Activated T-cell treated with anti-CD3 and anti-CD28 coated beads for 24 hours (primary cell): Measurements from ENCODE around the gene CRMP1.

Experiments used
- DNase-seq: peaks from one replicate; pipeline ENCODE4 v3.0.0-alpha.2; 2020; ENCODE audit warnings: low read depth

Gene CRMP1

DNA sequence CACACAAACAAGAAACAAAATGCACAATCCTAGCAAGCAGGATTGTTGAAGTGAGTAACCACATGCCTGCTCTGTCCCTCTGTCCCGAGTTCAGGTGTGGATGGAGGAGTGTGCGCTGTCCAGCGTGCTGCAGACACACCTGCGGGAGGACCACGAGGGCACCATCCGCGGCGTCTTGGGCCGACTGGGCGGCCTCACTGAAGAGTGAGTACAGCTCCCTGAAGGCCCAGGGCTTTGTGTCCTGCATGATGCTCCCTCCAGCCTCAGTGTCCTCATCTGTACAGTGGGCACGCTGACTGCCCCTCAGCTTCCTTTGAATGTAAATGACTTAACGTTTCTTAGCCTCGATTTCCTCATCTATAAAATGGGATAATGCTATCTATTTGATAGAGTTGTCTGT is 99.4 kb downstream of the CRMP1 start:
- no peak for DNase-seq

DNA sequence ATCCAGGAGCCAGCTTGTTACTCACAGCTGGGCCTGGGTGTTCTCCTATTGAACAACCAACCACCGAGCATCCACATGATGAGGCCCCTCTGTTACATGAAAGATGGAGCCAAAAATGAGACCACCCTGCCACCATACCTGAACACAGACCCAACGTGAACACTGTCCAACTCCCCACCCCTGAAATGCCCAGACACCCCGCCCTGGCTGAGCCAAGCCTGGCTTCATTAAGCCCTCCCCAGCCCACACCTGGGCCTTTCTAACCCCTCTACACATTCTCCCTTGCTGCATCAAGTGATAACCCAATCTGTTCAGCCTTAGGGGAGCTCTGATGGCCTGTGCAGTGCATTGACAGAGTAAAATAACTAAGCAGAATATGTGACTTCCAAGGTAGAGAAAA is 101.2 kb downstream of the CRMP1 start:
- no peak for DNase-seq

DNA sequence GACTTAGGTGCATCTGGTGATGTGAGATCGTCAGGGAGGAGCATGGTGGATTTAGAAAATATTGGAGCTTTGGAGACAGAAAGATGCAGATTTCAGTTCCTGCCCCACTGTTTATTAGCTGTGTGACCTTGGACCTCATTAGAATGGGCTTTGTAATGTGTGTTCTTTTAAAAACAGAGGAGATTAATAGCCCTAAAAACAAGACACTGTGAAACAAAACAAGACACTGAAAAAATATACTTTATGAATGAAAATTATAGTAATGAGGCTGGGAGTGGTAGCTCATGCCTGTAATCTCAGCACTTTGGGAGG is 102.4 kb downstream of the CRMP1 start:
- no peak for DNase-seq

DNA sequence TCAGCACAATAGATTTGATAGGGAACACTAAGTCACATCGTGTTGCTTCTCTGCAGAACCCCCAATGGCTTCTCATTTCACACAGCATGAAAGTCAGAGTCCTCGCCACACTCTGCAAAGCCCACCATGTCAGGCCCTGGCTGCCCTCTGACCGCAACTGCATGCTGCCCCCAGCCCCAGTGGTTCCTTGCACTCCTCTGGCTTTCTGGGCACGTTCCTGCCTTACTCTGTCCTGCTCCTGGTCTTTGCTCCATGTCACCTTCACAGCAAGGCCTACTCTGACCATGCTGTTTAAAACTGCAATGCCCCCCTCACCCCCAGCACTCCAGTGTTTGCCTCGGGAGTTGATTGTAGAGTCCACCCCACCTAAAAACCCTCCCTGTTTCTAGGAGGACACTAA is 103.7 kb downstream of the CRMP1 start:
- DNase-seq, result no peak

DNA sequence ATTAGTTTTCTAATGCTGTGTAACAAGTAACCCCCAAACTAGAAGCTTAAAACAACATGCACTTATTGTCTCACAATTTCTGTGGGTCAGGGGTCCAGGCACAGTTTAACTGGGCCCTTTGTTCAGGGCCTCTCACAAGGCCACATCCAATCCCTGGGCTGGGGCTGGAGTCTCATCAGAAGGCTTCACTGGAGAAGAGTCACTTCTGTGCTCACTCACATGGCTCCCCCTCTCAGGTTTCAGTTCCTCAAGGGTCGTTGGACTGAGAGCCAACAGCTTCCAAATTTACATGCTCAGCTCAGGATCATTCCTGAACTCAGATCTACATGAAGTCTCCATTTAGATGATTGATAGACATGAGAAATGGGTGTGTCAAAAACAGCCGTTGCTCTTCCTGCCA is 104.7 kb downstream of the CRMP1 start:
- no peak for DNase-seq

DNA sequence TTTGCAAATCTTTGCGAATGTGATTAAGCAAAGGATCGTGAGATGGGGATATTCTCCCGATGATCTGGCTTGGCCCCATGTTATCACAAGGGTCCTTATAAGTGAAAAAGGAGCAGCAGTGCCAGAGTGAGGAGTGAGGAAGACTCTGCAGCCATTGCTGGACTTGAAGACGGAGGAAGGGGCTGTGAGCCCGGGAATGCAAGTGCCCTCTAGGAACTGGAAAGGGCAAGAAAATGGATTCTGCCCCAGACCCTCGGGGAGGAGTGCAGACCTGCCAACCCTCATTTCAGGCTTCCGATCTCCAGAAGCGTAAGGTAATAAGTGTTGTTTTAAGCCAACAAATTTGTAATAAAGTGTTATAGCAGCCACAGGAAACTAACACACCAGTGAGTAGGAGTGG is 105.6 kb downstream of the CRMP1 start:
- DNase-seq, result no peak

DNA sequence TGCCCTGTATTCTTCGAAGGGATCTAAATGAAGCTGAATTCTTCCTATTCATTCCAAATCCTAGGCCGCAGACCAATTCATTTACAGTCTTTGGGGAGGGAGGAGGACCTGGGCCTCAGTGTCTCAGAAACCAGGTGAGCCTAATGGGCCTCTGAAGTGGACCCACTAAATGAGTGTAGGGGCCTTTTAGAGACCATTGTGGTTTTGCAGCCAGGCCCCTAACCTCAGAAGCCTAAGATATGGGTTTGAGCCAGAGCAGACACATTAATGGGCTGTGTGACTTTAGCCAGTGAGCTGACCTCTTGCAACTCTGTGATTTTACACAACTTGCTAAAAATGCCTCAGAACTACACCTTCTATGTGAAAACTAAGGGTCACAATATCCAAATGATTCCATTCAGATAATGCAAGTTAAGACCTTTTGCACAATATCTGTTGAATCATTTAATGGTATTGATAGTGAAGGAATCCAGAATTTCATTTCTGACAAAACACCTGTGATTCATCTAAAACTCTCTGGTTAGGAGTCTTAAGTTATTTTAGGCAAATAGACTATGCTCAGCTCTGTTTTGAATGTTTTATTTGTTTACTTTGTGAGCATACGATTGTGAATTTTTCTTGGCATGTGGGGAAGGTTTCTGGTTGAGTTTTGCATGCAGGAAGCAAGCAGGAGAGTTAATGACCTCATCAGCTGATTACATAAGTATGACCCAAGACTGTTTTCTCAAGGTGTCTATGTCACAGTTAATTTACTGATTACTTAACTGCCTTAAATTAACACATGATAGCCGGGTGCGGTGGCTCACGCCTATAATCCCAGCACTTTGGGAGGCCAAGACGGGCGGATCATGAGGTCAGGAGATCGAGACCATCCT is 106.8 kb downstream of the CRMP1 start:
- DNase-seq, result no peak

DNA sequence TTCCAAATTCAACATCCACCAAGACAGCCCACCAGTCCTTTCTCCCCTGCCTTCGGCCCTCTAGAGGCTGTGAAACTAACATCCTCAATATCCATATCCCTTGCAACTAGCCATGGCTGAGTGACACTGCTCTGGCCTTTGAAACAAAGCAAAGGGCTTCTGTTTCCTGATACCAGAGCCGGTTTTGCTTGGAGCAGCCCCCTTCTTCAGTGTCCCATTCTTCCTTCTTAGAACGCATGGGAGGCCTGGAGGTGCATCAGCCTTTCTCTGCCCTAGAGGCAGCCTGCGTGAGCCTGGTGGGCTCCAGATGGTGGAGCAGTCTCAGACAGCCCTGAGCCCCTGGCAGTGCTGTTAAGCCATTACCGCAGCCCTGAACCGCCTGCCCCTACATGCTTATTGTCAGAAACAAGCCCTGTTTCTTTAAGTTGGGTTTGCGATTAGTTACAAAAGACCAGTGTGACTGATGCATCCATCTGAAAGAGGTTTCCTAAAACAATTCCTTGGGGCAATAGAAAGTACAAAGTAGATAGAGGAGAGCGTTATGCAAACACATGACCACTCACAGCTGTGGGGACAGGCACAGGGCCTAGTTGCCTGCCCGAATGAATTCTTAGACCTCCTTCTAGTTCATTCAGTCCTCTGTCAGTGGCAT is 107.8 kb downstream of the CRMP1 start:
- DNase-seq, result no peak

DNA sequence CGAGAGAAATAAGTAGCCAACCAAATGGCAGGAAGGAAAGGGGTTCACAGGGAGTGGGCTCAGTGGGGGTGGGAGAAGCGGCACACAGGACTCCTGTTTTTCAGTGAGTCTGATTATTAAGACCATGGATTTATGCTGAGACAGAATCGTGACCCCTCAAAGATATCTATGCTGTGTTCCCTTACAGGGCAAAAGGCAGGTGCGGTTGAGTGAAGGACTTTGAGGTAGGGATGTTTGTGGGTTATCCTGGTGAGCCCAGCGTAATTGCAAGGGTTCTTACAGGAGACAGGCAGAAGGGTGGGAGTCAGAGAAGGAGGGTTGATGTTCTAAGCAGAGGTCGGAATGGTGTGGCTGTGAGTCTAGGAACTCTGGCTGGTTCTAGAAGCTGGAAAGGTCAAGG is 108.9 kb downstream of the CRMP1 start:
- DNase-seq, result no peak

DNA sequence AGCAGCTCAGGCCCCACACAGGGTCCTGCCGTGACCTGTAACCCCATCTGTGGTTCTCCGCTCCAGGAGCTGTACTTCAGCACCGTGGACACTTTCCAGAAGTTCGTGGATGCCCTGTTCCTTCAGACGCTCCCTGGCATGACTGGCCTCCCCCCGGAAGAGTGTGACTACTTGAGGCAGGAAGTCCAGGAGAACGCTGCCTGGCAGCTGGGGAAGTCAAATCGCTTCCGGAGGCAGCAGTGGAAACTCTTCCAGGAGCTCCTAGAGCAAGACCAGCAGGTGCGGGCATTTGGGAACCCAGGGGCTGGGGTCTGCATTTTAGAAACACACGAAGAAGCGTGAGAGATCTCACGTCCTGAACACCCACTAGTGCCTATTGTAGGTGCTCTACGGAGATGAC is 109.4 kb downstream of the CRMP1 start:
- DNase-seq, result no peak

DNA sequence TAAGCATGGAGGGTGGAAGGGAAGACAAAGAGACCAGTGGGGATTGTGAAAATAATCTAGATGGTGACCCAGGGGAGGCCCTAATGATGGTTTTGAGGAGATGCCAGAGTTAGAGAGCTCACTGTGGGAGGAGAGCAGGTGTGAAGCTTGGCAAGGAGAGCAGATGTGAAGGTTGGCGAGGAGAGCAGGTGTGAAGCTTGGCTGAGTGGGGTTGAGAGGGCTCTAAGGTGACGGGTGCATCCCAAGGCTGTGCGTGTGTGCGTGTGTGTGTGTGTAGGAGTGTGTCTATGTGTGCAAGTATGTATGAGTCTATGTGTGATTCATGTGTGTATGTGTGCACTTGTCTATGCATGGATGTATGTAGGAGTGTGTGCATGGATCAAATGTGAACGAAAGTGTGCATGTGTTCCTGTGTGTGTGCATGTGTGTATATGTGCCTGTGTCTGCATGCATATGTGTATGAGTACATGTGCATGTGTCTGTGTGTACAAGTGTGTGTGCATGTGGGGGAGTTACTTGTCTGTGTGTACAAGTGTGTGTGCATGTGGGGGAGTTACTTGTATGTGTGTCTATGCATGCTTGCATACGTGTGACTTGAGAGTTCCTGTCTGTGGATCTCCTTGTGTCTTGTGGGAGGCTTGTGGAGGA is 109.9 kb downstream of the CRMP1 start:
- DNase-seq, result no peak

DNA sequence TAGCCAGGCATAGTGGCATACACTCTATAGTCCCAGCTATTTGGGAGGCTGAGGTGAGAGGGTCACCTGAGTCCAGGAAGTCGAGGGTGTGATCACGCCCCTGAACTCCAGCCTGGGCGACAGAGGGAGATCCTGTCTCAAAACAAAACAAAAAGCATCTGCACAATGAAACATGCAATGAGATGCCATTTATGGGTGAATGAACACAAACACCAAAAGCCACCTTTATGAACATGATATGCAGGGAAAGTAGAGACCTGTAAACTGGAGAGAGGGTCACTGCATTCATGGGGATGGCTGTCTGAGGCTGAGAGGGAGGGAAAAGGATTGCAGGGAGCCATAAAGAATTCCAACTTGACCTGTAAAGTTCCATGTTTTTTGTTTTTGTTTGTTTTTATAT is 111.2 kb downstream of the CRMP1 start:
- DNase-seq, result no peak

DNA sequence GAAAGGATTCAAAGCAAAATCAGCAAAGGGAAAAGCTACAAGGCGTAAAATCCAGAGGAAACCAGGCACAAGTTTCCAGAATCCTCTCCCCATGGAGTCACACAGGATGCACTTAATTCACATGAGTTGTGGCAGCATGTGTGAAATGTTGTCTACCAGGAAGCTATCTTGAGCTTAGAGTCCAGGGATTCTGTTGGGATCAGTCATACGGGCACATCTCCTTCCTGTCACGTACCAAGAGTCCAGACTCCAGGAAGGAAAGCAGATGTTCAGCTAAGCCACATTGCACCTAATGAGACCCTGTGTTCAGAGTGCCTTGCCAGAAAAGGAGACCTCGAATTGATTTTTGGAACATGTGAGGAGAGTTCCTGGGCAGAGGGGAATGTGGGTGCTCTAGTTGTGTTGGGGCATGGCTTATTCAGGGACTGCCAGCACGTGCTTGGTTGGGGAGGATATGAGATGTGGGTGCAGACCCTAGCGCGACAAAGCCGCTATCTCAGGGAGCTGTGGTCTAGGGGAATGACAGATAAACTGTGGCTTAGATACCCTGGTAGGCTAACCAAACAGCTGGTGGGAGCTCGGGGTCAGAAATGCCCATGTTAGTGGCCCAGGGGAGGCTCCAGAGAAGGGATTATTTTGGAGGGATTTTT is 111.9 kb downstream of the CRMP1 start:
- DNase-seq, result no peak

DNA sequence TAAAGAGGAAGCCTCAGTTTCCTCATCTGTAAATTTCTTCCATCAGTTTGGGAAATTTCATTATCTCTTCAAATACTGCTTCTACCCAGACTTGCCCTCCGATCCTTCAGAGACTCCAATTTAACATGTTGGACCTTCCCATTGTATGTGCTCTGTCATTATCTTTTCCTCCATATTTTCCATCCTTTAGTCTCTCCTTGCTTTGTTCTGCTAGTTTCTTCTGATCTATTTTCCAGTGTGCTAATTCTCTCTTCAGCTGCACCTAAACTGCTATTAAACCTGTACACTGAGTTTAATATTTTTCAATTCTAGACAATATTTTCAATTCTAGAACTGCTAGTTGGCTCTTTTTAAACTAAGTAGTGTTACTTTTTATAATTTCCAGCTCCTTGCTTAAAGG is 116.4 kb downstream of the CRMP1 start:
- DNase-seq, result no peak

DNA sequence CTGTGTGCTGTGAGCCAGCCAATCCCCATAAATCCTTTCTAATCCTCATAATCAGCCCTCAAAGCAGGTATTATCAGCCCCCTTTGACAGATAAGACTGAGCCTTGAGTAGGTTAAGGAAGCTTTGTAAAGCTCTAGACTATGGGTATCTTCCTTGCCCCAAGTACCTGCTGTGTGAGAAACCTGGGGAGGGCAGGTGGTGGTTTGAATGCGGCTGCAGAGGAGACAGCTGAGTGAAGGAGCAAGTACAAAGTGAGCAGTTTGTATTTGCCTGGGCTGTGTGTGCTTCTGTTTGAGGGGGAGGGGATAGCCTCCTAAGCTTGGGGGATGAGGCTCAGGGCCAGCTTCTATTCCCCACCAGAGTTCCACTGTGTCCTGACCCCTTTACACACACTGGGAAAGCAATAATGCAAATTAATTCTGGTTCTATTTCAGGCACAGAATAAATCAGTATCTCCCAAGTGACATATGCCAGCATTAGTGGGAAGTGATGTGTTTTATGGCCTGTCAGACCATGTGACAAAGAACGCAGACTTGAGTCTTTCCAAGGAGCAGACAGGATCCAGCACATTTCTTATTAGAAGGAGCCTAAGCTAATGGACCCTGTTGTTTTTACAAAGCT is 118.4 kb downstream of the CRMP1 start:
- no peak for DNase-seq

DNA sequence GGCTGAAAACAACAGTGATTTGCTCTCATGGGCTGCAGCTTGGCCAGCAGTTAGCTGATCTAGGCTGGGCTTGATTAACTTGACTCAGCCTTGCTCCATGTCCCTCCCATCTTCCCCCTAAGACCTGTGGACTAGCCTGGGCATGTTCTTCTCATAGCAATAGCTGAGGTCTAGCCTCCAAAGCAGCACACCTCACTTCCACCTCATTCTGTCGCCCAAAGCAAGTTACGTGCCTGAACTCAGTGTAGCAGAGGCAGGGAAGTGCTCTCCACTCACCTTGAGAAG is 119.7 kb downstream of the CRMP1 start:
- no peak for DNase-seq

DNA sequence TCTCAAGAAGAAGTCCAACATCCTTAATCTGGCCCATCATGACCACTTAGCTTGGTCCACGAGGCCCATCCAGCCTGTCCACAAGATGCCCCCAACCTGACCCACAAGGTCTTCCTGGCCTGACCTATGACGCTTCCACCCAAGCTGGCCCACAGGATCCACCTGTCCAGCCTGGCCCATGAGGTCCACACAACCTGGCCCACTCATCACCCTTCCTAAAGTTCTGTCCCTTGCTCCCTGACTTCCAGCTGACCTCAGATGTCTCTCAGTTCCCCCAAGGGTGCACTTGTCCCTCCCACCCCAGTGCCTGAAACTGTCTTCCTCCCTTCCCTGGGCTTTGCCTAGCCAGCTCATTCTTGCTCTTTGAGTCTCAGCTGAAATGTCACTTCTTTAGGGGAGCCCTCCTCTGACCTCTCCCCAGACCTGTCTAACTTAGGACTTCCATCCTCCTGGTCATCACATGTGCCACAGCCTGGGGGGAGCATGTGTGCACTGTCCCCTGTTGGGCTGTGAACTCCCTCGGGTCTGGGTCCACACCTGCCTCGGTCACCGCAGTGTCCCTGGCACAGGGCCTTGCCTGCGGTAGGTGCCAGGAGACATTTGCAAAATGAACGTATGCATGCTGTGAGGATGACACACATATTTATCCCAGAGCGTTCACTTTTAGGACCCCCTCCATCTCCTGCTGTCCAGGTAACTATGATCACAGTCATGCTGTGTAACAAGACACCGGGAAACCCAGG is 120.2 kb downstream of the CRMP1 start:
- DNase-seq, result no peak
